Measurements from ENCODE around the gene BLVRB. TPM values are rescaled to one million over a fixed set of nuclear protein-coding genes. Genes with fewer than 3 reads are reported as not detected.
"Not testable (repeated sequence)": the region's sequence is repeated elsewhere in the genome, so short reads cannot be mapped to it uniquely, and the experiment has no call there.

BLVRB gene
- total RNA-seq, 1 experiment from 2014 or later, result 113 TPM

DNA sequence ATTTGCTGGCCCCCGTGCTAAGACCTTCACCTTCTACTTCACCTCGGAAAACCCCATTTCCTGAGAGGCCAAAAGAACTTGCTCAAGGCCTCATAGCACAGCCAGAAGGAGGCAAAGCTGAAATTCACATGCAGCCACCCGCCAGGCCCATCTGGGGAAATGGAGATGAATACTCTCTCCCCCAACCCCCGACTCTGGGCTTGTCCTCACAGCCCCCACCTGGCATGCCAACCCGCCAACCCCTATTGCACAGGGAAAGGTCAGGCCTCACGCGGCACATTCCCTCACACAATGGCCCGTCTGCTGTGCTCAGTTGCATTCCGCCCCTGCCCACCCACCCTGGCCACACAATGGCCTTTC lies 55.5 kb downstream of the BLVRB start:
- H3K9ac ChIP-seq (ENCODE audit: low read length), result no peak overlapping the region
- intact Hi-C loops (cut with micrococcal nuclease), result no loop called here
- DNase-seq (ENCODE audit: low read depth, low spot score) (no peak), ATAC-seq (no peak)
- no peaks in the 10 kb centered on the region for H3K27me3 ChIP-seq (ENCODE audit: insufficient read depth, low read length)
- no peaks in the 10 kb centered on the region for H3K79me2 ChIP-seq (ENCODE audit: insufficient read depth, low read length)
- H3K9me3 ChIP-seq (ENCODE audit: control insufficient read depth in 1 of 2, insufficient read depth in 1 of 2, low read depth in 1 of 2, low read length in 2 of 2), result no peaks in the 10 kb centered on the region
- no peaks in the 10 kb centered on the region for H4K20me1 ChIP-seq (ENCODE audit: insufficient read depth)
- H3K4me1 ChIP-seq (ENCODE audit: control insufficient read depth in 1 of 2, insufficient read depth in 2 of 2, low read length in 2 of 2), result peaks cover 20 to 45% of the 10 kb centered on the region in 2 experiments
- H3K27ac ChIP-seq (ENCODE audit: low read depth, low read length), result no peak overlapping the region
- H3K4me3 ChIP-seq (replicated peaks in 1 of 2; ENCODE audit: low read depth in 1 of 2, low read length in 2 of 2), result no peak overlapping the region
- no peak overlapping the region for H3K4me2 ChIP-seq (ENCODE audit: low read length)
- BruUV-seq (replicated peaks), result no TSS peak
- ChIA-PET RAD21 (ENCODE audit: low non-redundant PET in 1 of 2, low total read pairs in 2 of 2, uncharacterized antibody in 2 of 2, unreplicated experiment in 2 of 2) (no interaction called here), POLR2A (interaction anchor here (4.8 kb wide), 1 partner anchor 11 kb away, joined by 14 read pairs; no protein-coding TSS in a partner anchor), CTCF (interaction anchor here (1.2 kb wide), 1 partner anchor 55 kb away, joined by 3 read pairs; the partner anchor contains the start of gene BLVRB)
- no peak overlapping the region for H2AFZ ChIP-seq (ENCODE audit: low read depth, low read length, poor library complexity, severe bottlenecking)
- no peaks in the 10 kb centered on the region for H3K9me2 ChIP-seq (ENCODE audit: insufficient read depth)
- no peaks in the 10 kb centered on the region for H3K36me3 ChIP-seq (ENCODE audit: control insufficient read depth in 1 of 2, insufficient read depth in 2 of 2, low read length in 2 of 2)
- no peak for TF ChIP-seq CBX3 (IDR thresholded peaks at IDR 0.05; ENCODE audit: low read depth)
- no peak for TF ChIP-seq JUND (IDR thresholded peaks at IDR 0.05)
- TF ChIP-seq FOSL1 (IDR thresholded peaks at IDR 0.05; ENCODE audit: low read depth), result no peak
- no peak for TF ChIP-seq ELF1 (IDR thresholded peaks at IDR 0.05; ENCODE audit: borderline replicate concordance, low read depth)
- no peak for TF ChIP-seq TCF7L2 (IDR thresholded peaks at IDR 0.05; ENCODE audit: borderline replicate concordance, extremely low read depth, insufficient read depth, insufficient read length)
- TF ChIP-seq EGR1 (IDR thresholded peaks at IDR 0.05; ENCODE audit: low read depth), result no peak
- TF ChIP-seq, protein P1, sequence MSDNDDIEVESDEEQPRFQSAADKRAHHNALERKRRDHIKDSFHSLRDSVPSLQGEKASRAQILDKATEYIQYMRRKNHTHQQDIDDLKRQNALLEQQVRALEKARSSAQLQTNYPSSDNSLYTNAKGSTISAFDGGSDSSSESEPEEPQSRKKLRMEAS (IDR thresholded peaks at IDR 0.05), result no peak
- no peak for TF ChIP-seq SP1 (IDR thresholded peaks at IDR 0.05; ENCODE audit: low read depth)
- no peak for TF ChIP-seq YY1 (IDR thresholded peaks at IDR 0.05; ENCODE audit: extremely low read depth, insufficient replicate concordance, low read depth, low read length)
- TF ChIP-seq, protein P2, sequence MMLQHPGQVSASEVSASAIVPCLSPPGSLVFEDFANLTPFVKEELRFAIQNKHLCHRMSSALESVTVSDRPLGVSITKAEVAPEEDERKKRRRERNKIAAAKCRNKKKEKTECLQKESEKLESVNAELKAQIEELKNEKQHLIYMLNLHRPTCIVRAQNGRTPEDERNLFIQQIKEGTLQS (IDR thresholded peaks at IDR 0.05), result no peak
- TF ChIP-seq EZH2 (IDR thresholded peaks at IDR 0.05), result no peak
- no peak for TF ChIP-seq SRF (IDR thresholded peaks at IDR 0.05; ENCODE audit: low read depth)
- no peak for TF ChIP-seq POLR2AphosphoS5 (IDR thresholded peaks at IDR 0.05; ENCODE audit: low read depth, low read length)

DNA sequence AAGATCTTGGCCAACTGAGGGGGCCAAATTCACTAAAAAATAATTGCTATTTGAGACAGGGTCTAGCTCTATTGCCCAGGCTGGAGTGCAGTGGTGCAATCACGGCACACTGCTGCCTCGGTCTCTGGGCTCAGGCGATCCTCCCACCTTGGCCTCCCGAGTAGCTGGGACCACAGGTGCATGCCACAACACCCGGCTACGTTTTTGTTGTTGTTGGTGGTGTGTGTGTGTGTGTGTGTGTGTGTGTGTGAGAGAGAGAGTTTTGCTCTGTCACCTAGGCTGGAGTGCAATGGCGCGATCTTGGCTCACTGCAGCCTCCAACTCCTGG lies 57.0 kb downstream of the BLVRB start:
- H3K79me2 ChIP-seq (ENCODE audit: insufficient read depth, low read length); BruUV-seq (replicated peaks); H3K9me2 ChIP-seq (ENCODE audit: insufficient read depth); H3K27me3 ChIP-seq (ENCODE audit: insufficient read depth, low read length); H3K36me3 ChIP-seq (ENCODE audit: control insufficient read depth in 1 of 2, insufficient read depth in 2 of 2, low read length in 2 of 2); ATAC-seq; H4K20me1 ChIP-seq (ENCODE audit: insufficient read depth); H3K27ac ChIP-seq (ENCODE audit: low read depth, low read length); DNase-seq (ENCODE audit: low read depth, low spot score); intact Hi-C loops (cut with micrococcal nuclease); RAD21 ChIA-PET (ENCODE audit: low non-redundant PET in 1 of 2, low total read pairs in 2 of 2, uncharacterized antibody in 2 of 2, unreplicated experiment in 2 of 2); H3K9me3 ChIP-seq (ENCODE audit: control insufficient read depth in 1 of 2, insufficient read depth in 1 of 2, low read depth in 1 of 2, low read length in 2 of 2); H2AFZ ChIP-seq (ENCODE audit: low read depth, low read length, poor library complexity, severe bottlenecking); H3K4me3 ChIP-seq (replicated peaks in 1 of 2; ENCODE audit: low read depth in 1 of 2, low read length in 2 of 2); H3K9ac ChIP-seq (ENCODE audit: low read length); H3K4me2 ChIP-seq (ENCODE audit: low read length): not testable (repeated sequence)
- ChIA-PET CTCF (interaction anchor here (2.2 kb wide), 1 partner anchor 13 kb away, joined by 5 read pairs; no protein-coding TSS in a partner anchor), POLR2A (interaction anchor here (4.8 kb wide), 1 partner anchor 12 kb away, joined by 14 read pairs; no protein-coding TSS in a partner anchor)
- H3K4me1 ChIP-seq (ENCODE audit: control insufficient read depth in 1 of 2, insufficient read depth in 2 of 2, low read length in 2 of 2), result peaks cover 24 to 45% of the 10 kb centered on the region in 2 experiments
